SK-N-SH (cell line): ENCODE results near the gene TMEM126A. TPM values are rescaled to one million over a fixed set of nuclear protein-coding genes. Genes with fewer than 3 reads are reported as not detected.

Source experiments
- CTCF ChIA-PET: fragments of 300-600, 350-600 bp; formaldehyde crosslinking; extraction: SDS; loops from one replicate; lab custom pipeline; 2021; lab: Yijun Ruan, JAX
- POLR2A ChIA-PET: fragments of 350-600 bp; sonication (Branson Sonifier 250); formaldehyde crosslinking; extraction: SDS; loops from one replicate; lab custom pipeline; 2020; ENCODE audit warnings: antibody characterized with exemption, inconsistent platforms; lab: Yijun Ruan, JAX
- DNase-seq: peaks from one replicate; pipeline ENCODE4 v3.0.0; 2012
- H2AFZ ChIP-seq: fragments of 200-600 bp; sonication (generic); 2 replicates; pipeline ENCODE4 v1.8.1; 2016; ENCODE audit warnings: antibody characterized with exemption, mild to moderate bottlenecking, low read depth
- H3F3A ChIP-seq: fragments of 200-600 bp; sonication (generic); replicated peaks from 2 replicates; pipeline ENCODE3; 2016; ENCODE audit warnings: antibody characterized with exemption, mild to moderate bottlenecking; ENCODE audit not compliant: insufficient read depth
- H3K27ac ChIP-seq, 2 experiments: fragments of 200-500 bp in 1 of 2; fragments of 200-600 bp in 1 of 2; sonication (Bioruptor generic) in 1 of 2; sonication (generic), shearing (Covaris generic) in 1 of 2; 2 replicates each; pipeline versions ENCODE4 v1.5.1 to v1.6.1; 2014 to 2016; ENCODE audit warnings: low read depth in 2 of 2, inconsistent platforms in 1 of 2, low read length in 1 of 2, mild to moderate bottlenecking in 1 of 2, mixed read lengths in 1 of 2
- H3K27me3 ChIP-seq: fragments of 200-600 bp; sonication (generic), shearing (Covaris generic); 2 replicates; pipeline ENCODE4 v1.6.1; 2016; ENCODE audit warnings: mixed run types; ENCODE audit not compliant: insufficient read depth
- H3K36me3 ChIP-seq, 2 experiments: fragments of 200-500 bp in 1 of 2; fragments of 200-600 bp in 1 of 2; sonication (Bioruptor generic) in 1 of 2; sonication (generic) in 1 of 2; replicated peaks in 1 of 2; 2 replicates each; pipeline versions ENCODE3 to v1.5.1; 2014 to 2016; ENCODE audit warnings: low read length in 1 of 2, mild to moderate bottlenecking in 1 of 2; ENCODE audit not compliant: insufficient read depth in 2 of 2, control insufficient read depth in 1 of 2
- H3K4me1 ChIP-seq, 2 experiments: fragments of 200-500 bp in 1 of 2; fragments of 200-600 bp in 1 of 2; sonication (Bioruptor generic) in 1 of 2; sonication (generic), shearing (Covaris generic) in 1 of 2; 2 replicates each; pipeline versions ENCODE4 v1.5.1 to v1.6.1; 2014 to 2016; ENCODE audit warnings: low read depth in 1 of 2, low read length in 1 of 2, mixed run types in 1 of 2; ENCODE audit not compliant: insufficient read depth in 2 of 2, control insufficient read depth in 1 of 2
- H3K4me2 ChIP-seq: fragments of 200-600 bp; sonication (generic), shearing (Covaris generic); 2 replicates; pipeline ENCODE4 v1.6.1; 2017; ENCODE audit warnings: mixed run types
- H3K4me3 ChIP-seq, 2 experiments: fragments of 200-500 bp in 1 of 2; fragments of 200-600 bp in 1 of 2; sonication (Bioruptor generic) in 1 of 2; sonication (generic), shearing (Covaris generic) in 1 of 2; 2 replicates each; pipeline versions ENCODE4 v1.5.1 to v1.8.1; 2014 to 2016; ENCODE audit warnings: low read depth in 2 of 2, inconsistent platforms in 1 of 2, low read length in 1 of 2, mild to moderate bottlenecking in 1 of 2, mixed read lengths in 1 of 2, moderate library complexity in 1 of 2
- H3K79me2 ChIP-seq: fragments of 200-600 bp; sonication (generic); 2 replicates; pipeline ENCODE4 v1.8.1; 2017; ENCODE audit warnings: mild to moderate bottlenecking; ENCODE audit not compliant: insufficient read depth
- H3K9ac ChIP-seq: fragments of 200-600 bp; sonication (generic); 2 replicates; pipeline ENCODE4 v1.6.1; 2017; ENCODE audit warnings: mixed run types
- H3K9me2 ChIP-seq: fragments of 200-600 bp; sonication (generic); 2 replicates; pipeline ENCODE4 v1.6.1; 2017; ENCODE audit warnings: mixed run types
- H3K9me3 ChIP-seq: fragments of 200-600 bp; sonication (generic); 2 replicates; pipeline ENCODE4 v1.6.1; 2017; ENCODE audit warnings: mixed run types, mild to moderate bottlenecking, moderate library complexity
- H4K20me1 ChIP-seq: fragments of 200-600 bp; sonication (generic); 2 replicates; pipeline ENCODE4 v1.6.1; 2017; ENCODE audit warnings: mild to moderate bottlenecking, mixed run types; ENCODE audit not compliant: insufficient read depth
- EZH2phosphoT487 ChIP-seq: fragments of 200-600 bp; sonication (generic); IDR thresholded peaks from 2 replicates; pipeline ENCODE4 v1.6.1; 2017; ENCODE audit warnings: low read depth, mixed run types, mild to moderate bottlenecking, antibody characterized with exemption, moderate library complexity, borderline replicate concordance
- FOSL2 ChIP-seq: IDR thresholded peaks from 2 replicates; pipeline ENCODE4 v1.4.0; 2012; ENCODE audit warnings: low read depth, mild to moderate bottlenecking, moderate library complexity, borderline replicate concordance
- FOXJ3 ChIP-seq: sonication (generic); formaldehyde crosslinking; IDR thresholded peaks from 2 replicates; pipeline ENCODE4 v1.5.1; 2020; ENCODE audit warnings: mild to moderate bottlenecking, missing genetic modification reagents
- FOXM1 ChIP-seq: IDR thresholded peaks from 2 replicates; pipeline ENCODE4 v1.4.0; 2012; ENCODE audit warnings: low read depth, mild to moderate bottlenecking
- POLR2AphosphoS5 ChIP-seq: IDR thresholded peaks from 2 replicates; pipeline ENCODE4 v1.6.1; 2012; ENCODE audit warnings: low read depth, low read length
- RXRA ChIP-seq: IDR thresholded peaks from 2 replicates; pipeline ENCODE4 v1.4.0; 2012; ENCODE audit warnings: low read depth, mild to moderate bottlenecking, borderline replicate concordance
- TCF12 ChIP-seq: IDR thresholded peaks from 2 replicates; pipeline ENCODE4 v1.4.0; 2012
- WGBS: methylation state at CpG from one replicate; pipeline ENCODE4 v1.1.6; 2017; ENCODE audit warnings: low lambda C conversion rate; 5-methylcytosine and 5-hydroxymethylcytosine counted together
- polyA plus RNA-seq, 3 experiments: library from polyadenylated mRNA; depleted of rRNA; stranded (reverse); fragments of >200 nt; gene quantifications; 2 replicates each; pipeline ENCODE4 v1.2.3, GENCODE V29; 2012
- TF ChIP-seq, protein P1 (sequence below): IDR thresholded peaks from 2 replicates; pipeline ENCODE4 v1.4.0; 2012; ENCODE audit warnings: low read depth
- TF ChIP-seq, protein P2 (sequence below): IDR thresholded peaks from 2 replicates; pipeline ENCODE4; 2012
- TF ChIP-seq, protein P3 (sequence below): fragments of 150-350 bp; IDR thresholded peaks from 2 replicates; pipeline ENCODE4 v1.6.1; 2016; ENCODE audit warnings: mild to moderate bottlenecking, low read depth, low read length

TMEM126A gene
- polyA plus RNA-seq, 1 of the 3 experiments (the other 2 are of a cell fraction) = 30.5 TPM

DNA sequence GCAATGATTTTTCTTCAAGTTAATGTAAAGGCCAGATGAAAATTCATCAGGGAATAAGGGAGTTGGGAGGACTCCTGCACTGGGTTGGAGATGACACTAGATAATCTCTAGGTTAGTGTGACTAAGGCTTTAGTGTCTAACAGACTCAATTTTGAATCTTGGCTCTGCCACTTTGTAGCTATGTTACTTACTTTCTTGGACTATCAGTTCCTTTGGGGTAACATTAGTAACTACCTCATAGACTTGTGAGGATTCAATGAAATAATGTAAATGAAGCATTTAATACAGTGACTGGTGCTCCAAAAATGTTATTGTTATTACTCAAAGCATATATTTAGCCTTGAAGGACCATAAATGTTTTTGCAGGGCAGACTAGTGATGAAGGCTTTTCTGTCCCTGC lies 47.8 kb downstream of the TMEM126A start:
- Histone ChIP-seq H3K27me3 (no peaks in the 10 kb centered on the region), H3K36me3 (peaks cover 0 to 21% of the 10 kb centered on the region in 2 experiments), H3F3A (peaks cover 4% of the 10 kb centered on the region), H3K9ac (no peak overlapping the region), H3K79me2 (no peaks in the 10 kb centered on the region), H3K9me2 (no peaks in the 10 kb centered on the region), H2AFZ (no peak overlapping the region; the same call in 1 of the 2 replicates), H3K4me3 (no peak overlapping the region), H3K4me1 (peaks cover 0 to 12% of the 10 kb centered on the region in 2 experiments; a peak in 1 of 4 replicates), H3K4me2 (no peak overlapping the region), H3K27ac (peak overlapping the region in 1 of 2 experiments; percentile 45; a peak in 2 of 4 replicates), H3K9me3 (no peaks in the 10 kb centered on the region), H4K20me1 (no peaks in the 10 kb centered on the region)
- TF ChIP-seq, protein P1, sequence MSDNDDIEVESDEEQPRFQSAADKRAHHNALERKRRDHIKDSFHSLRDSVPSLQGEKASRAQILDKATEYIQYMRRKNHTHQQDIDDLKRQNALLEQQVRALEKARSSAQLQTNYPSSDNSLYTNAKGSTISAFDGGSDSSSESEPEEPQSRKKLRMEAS = no peak
- TF ChIP-seq EZH2phosphoT487 (no peak), FOSL2 (no peak), TCF12 (peak; percentile 12; the same call in 1 of the 2 replicates), FOXM1 (no peak)
- TF ChIP-seq, protein P2, sequence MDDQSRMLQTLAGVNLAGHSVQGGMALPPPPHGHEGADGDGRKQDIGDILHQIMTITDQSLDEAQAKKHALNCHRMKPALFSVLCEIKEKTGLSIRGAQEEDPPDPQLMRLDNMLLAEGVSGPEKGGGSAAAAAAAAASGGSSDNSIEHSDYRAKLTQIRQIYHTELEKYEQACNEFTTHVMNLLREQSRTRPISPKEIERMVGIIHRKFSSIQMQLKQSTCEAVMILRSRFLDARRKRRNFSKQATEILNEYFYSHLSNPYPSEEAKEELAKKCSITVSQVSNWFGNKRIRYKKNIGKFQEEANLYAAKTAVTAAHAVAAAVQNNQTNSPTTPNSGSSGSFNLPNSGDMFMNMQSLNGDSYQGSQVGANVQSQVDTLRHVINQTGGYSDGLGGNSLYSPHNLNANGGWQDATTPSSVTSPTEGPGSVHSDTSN = no peak
- DNase-seq = no peak
- ChIA-PET CTCF (interaction anchor here (0.6 to 2.1 kb wide), 4 partner anchors 9 to 46 kb away, joined by 3 to 8 read pairs (median 4); no protein-coding TSS in a partner anchor), POLR2A (no interaction called here)

DNA sequence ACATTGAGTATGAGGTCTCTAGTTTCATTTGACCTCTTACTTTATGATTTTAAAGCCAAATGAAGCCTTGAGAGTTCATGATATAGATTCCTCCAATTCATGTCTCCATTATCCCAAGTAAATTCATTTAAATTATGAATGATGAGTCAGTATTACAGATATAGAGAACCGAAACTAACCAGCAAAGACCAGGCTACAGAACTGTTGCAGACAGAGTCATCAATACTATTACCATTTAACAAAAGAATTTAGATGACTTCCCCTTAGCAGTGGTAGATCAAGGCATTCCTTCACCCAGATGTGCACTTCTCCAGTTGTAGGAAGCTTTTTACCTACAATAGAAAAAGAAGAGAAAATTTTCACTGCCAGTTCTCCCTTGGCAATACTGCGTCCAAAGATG lies 50.0 kb downstream of the TMEM126A start:
- ChIA-PET CTCF (no interaction called here), POLR2A (no interaction called here)
- Histone ChIP-seq H3K9ac (no peak overlapping the region), H3K27ac (no peak overlapping the region), H3K79me2 (no peaks in the 10 kb centered on the region), H3K4me3 (no peak overlapping the region), H3K9me3 (no peaks in the 10 kb centered on the region), H3F3A (peaks cover 4% of the 10 kb centered on the region), H3K36me3 (peaks cover 4 to 21% of the 10 kb centered on the region in 2 experiments)
- WGBS = 78% methylated on average over 2 of the region's 2 CpGs
- TF ChIP-seq, protein P2 = no peak
- TF ChIP-seq, protein P3, sequence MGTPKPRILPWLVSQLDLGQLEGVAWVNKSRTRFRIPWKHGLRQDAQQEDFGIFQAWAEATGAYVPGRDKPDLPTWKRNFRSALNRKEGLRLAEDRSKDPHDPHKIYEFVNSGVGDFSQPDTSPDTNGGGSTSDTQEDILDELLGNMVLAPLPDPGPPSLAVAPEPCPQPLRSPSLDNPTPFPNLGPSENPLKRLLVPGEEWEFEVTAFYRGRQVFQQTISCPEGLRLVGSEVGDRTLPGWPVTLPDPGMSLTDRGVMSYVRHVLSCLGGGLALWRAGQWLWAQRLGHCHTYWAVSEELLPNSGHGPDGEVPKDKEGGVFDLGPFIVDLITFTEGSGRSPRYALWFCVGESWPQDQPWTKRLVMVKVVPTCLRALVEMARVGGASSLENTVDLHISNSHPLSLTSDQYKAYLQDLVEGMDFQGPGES = no peak
- TF ChIP-seq POLR2AphosphoS5 (no peak), RXRA (no peak), FOXJ3 (CRISPR knock-in tag) (no peak)
- TF ChIP-seq, all 33 proteins: peak for 0
- Histone ChIP-seq H3K9me2 (no peaks in the 10 kb centered on the region), H3K4me1 (peaks cover 0 to 12% of the 10 kb centered on the region in 2 experiments; a peak in 1 of 4 replicates), H4K20me1 (no peaks in the 10 kb centered on the region), H3K27me3 (no peaks in the 10 kb centered on the region), H2AFZ (no peak overlapping the region), H3K4me2 (no peak overlapping the region)
- no peak for DNase-seq
